ENCODE measurements around the gene ULK4. TPM values are rescaled to one million over a fixed set of nuclear protein-coding genes. Genes with fewer than 3 reads are reported as not detected.

The ULK4 gene
- total and polyA plus RNA-seq, 2 donors (not counting 1 experiment from before 2014, with no cell fraction given), result 9.1 to 9.7 TPM

GRCh38 chr3:41469083-41469482 is 492.8 kb downstream of the ULK4 start:
- H3K4me3 ChIP-seq (replicated peaks in 1 of 4; ENCODE audit: control extremely low read depth in 1 of 4, insufficient read depth in 1 of 4, low read depth in 3 of 4, low read length in 4 of 4), result no peak overlapping the region
- H3K4me2 ChIP-seq (ENCODE audit: extremely low read depth, insufficient read depth, low read length), result no peak overlapping the region
- no peaks in the 10 kb centered on the region for H3K79me2 ChIP-seq (ENCODE audit: control insufficient read depth, insufficient read depth, low read length)
- no peaks in the 10 kb centered on the region for H3K27me3 ChIP-seq (ENCODE audit: control insufficient read depth, insufficient read depth, low read length)
- TF ChIP-seq EZH2 (IDR thresholded peaks at IDR 0.05; ENCODE audit: low read length, missing control alignments), result no peak
- TF ChIP-seq, protein P1, sequence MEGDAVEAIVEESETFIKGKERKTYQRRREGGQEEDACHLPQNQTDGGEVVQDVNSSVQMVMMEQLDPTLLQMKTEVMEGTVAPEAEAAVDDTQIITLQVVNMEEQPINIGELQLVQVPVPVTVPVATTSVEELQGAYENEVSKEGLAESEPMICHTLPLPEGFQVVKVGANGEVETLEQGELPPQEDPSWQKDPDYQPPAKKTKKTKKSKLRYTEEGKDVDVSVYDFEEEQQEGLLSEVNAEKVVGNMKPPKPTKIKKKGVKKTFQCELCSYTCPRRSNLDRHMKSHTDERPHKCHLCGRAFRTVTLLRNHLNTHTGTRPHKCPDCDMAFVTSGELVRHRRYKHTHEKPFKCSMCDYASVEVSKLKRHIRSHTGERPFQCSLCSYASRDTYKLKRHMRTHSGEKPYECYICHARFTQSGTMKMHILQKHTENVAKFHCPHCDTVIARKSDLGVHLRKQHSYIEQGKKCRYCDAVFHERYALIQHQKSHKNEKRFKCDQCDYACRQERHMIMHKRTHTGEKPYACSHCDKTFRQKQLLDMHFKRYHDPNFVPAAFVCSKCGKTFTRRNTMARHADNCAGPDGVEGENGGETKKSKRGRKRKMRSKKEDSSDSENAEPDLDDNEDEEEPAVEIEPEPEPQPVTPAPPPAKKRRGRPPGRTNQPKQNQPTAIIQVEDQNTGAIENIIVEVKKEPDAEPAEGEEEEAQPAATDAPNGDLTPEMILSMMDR (conservative IDR thresholded peaks at IDR 0.05 in 1 of 2, IDR thresholded peaks at IDR 0.05 in 1 of 2; ENCODE audit: low read depth in 1 of 2, low read length in 2 of 2), result no peak
- no peak for DNase-seq (ENCODE audit: low read depth in 2 of 2)
- H3K27ac ChIP-seq (ENCODE audit: insufficient read depth, low read length), result no peak overlapping the region
- no peaks in the 10 kb centered on the region for H4K20me1 ChIP-seq (ENCODE audit: control insufficient read depth, extremely low read depth, insufficient read depth, low read length)
- no peak overlapping the region for H3K9ac ChIP-seq (ENCODE audit: insufficient read depth, low read length)
- no peaks in the 10 kb centered on the region for H3K4me1 ChIP-seq (ENCODE audit: control insufficient read depth, extremely low read depth, insufficient read depth, low read length)
- H2AFZ ChIP-seq (ENCODE audit: low read length), result no peak overlapping the region
- no peaks in the 10 kb centered on the region for H3K9me3 ChIP-seq (ENCODE audit: control insufficient read depth, insufficient read depth, low read depth, low read length)
- no peaks in the 10 kb centered on the region for H3K36me3 ChIP-seq (ENCODE audit: control insufficient read depth, insufficient read depth, low read length)

DNA sequence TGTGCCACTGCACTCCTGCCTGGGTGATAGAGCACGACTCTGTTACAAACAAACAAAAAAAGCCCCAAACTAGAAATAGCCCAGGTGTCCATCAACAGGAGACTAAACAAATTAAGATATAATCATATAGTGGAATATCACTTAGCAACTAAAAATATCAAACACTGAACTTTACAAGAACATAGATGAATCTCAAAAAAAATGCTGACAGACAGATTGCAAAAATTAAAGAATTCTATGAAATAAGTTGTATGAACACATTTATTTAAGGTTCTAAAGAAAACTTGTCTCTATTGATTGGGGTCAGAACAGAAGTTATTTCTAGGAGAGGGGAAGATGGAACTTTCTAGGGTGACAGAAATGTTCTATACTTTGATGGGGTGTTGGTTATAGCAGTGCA is 494.4 kb downstream of the ULK4 start:
- H3K4me1 ChIP-seq (ENCODE audit: control insufficient read depth, extremely low read depth, insufficient read depth, low read length), result no peaks in the 10 kb centered on the region
- no peak for TF ChIP-seq EZH2 (IDR thresholded peaks at IDR 0.05; ENCODE audit: low read length, missing control alignments)
- TF ChIP-seq, protein P1 (conservative IDR thresholded peaks at IDR 0.05 in 1 of 2, IDR thresholded peaks at IDR 0.05 in 1 of 2; ENCODE audit: low read depth in 1 of 2, low read length in 2 of 2), result no peak
- no peaks in the 10 kb centered on the region for H3K27me3 ChIP-seq (ENCODE audit: control insufficient read depth, insufficient read depth, low read length)

DNA sequence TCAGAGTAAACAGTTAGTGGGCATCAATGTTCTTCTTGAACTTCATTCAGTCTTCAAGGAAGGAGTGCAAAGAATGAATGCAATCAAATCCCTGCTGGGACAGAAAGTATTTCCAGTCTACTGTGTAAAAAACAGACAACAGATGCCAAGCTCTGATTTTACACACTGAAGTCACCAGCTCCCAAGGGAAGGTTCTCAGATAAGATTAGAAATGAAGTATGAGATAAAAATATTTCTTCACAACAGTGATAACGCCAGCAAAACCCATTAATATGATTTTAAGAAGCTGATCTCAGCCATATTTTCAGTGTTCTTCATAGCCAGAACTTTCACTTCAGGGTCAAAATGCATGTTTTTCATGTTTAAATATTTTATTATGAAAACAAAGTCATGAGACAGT is 497.0 kb downstream of the ULK4 start:
- DNase-seq (ENCODE audit: low read depth in 2 of 2), result peak in 1 of 2 donors; percentile 16
- no peak overlapping the region for H3K27ac ChIP-seq (ENCODE audit: insufficient read depth, low read length)
- H3K4me2 ChIP-seq (ENCODE audit: extremely low read depth, insufficient read depth, low read length), result no peak overlapping the region
- H2AFZ ChIP-seq (ENCODE audit: low read length), result no peak overlapping the region
- no peaks in the 10 kb centered on the region for H3K27me3 ChIP-seq (ENCODE audit: control insufficient read depth, insufficient read depth, low read length)
- no peak for TF ChIP-seq EZH2 (IDR thresholded peaks at IDR 0.05; ENCODE audit: low read length, missing control alignments)
- TF ChIP-seq, protein P1 (conservative IDR thresholded peaks at IDR 0.05 in 1 of 2, IDR thresholded peaks at IDR 0.05 in 1 of 2; ENCODE audit: low read depth in 1 of 2, low read length in 2 of 2), result no peak
- no peaks in the 10 kb centered on the region for H3K4me1 ChIP-seq (ENCODE audit: control insufficient read depth, extremely low read depth, insufficient read depth, low read length)
- no peaks in the 10 kb centered on the region for H3K9me3 ChIP-seq (ENCODE audit: control insufficient read depth, insufficient read depth, low read depth, low read length)
- no peaks in the 10 kb centered on the region for H3K79me2 ChIP-seq (ENCODE audit: control insufficient read depth, insufficient read depth, low read length)
- no peaks in the 10 kb centered on the region for H3K36me3 ChIP-seq (ENCODE audit: control insufficient read depth, insufficient read depth, low read length)
- H3K4me3 ChIP-seq (replicated peaks in 1 of 4; ENCODE audit: control extremely low read depth in 1 of 4, insufficient read depth in 1 of 4, low read depth in 3 of 4, low read length in 4 of 4), result no peak overlapping the region
- no peaks in the 10 kb centered on the region for H4K20me1 ChIP-seq (ENCODE audit: control insufficient read depth, extremely low read depth, insufficient read depth, low read length)
- H3K9ac ChIP-seq (ENCODE audit: insufficient read depth, low read length), result no peak overlapping the region

More for the DNA sequence above, 494.4 kb downstream of the ULK4 start:
- H3K4me3 ChIP-seq (replicated peaks in 1 of 4; ENCODE audit: control extremely low read depth in 1 of 4, insufficient read depth in 1 of 4, low read depth in 3 of 4, low read length in 4 of 4), result no peak overlapping the region
- H3K27ac ChIP-seq (ENCODE audit: insufficient read depth, low read length), result no peak overlapping the region
- no peaks in the 10 kb centered on the region for H4K20me1 ChIP-seq (ENCODE audit: control insufficient read depth, extremely low read depth, insufficient read depth, low read length)
- H3K36me3 ChIP-seq (ENCODE audit: control insufficient read depth, insufficient read depth, low read length), result no peaks in the 10 kb centered on the region
- H3K9ac ChIP-seq (ENCODE audit: insufficient read depth, low read length), result no peak overlapping the region
- no peak overlapping the region for H2AFZ ChIP-seq (ENCODE audit: low read length)
- H3K9me3 ChIP-seq (ENCODE audit: control insufficient read depth, insufficient read depth, low read depth, low read length), result no peaks in the 10 kb centered on the region
- no peaks in the 10 kb centered on the region for H3K79me2 ChIP-seq (ENCODE audit: control insufficient read depth, insufficient read depth, low read length)
- DNase-seq (ENCODE audit: low read depth in 2 of 2), result no peak
- no peak overlapping the region for H3K4me2 ChIP-seq (ENCODE audit: extremely low read depth, insufficient read depth, low read length)
